PC-3 (cell line): ENCODE measurements around the gene CCDC78. TPM values are rescaled to one million over a fixed set of nuclear protein-coding genes. Genes with fewer than 3 reads are reported as not detected.
A peak's percentile ranks its signal among the peaks of the same experiment; 100 is the strongest.

Experiments
- ATAC-seq: fragments of 200-7000 bp; cut with Tn5 transposase; 2 replicates; pipeline ENCODE4 v1.9.1; 2020; ENCODE audit warnings: mild to moderate bottlenecking, moderate library complexity
- BruUV-seq: library from RNA; stranded (reverse); fragments of 400-500 nt; replicated peaks from 2 replicates; lab custom pipeline; 2021; lab: Mats Ljungman, UMichigan
- CTCF ChIA-PET: fragments of 300-600 bp; sonication (Branson Sonifier 250); formaldehyde crosslinking; loops from one replicate; lab custom pipeline; 2022; ENCODE audit warnings: antibody characterized with exemption; lab: Charles Lee
- POLR2A ChIA-PET: fragments of 300-600 bp; sonication (Branson Sonifier 250); formaldehyde crosslinking; loops from one replicate; lab custom pipeline; 2022; ENCODE audit warnings: antibody characterized with exemption; ENCODE audit not compliant: unreplicated experiment; lab: Charles Lee
- DNase-seq: peaks from one replicate; pipeline ENCODE4 v3.0.0-alpha.2; 2015
- H2AFZ ChIP-seq: fragments of 300-600 bp; sonication (generic); 2 replicates; pipeline ENCODE4 v1.6.0; 2016; ENCODE audit warnings: antibody characterized with exemption, low read length
- H3F3A ChIP-seq: fragments of 300-600 bp; sonication (generic); one replicate; pipeline ENCODE4 v1.6.0; 2017; ENCODE audit warnings: antibody characterized with exemption, low read length, control low read depth, mild to moderate bottlenecking; ENCODE audit not compliant: unreplicated experiment
- H3K27ac ChIP-seq: fragments of 300-600 bp; sonication (generic); 2 replicates; pipeline ENCODE4 v1.5.1; 2016; ENCODE audit warnings: mild to moderate bottlenecking, low read length
- H3K27me3 ChIP-seq: fragments of 300-600 bp; sonication (generic); 2 replicates; pipeline ENCODE4 v1.6.1; 2016; ENCODE audit warnings: low read length, mixed read lengths
- H3K36me3 ChIP-seq: fragments of 300-600 bp; sonication (generic); 2 replicates; pipeline ENCODE4 v1.6.1; 2016; ENCODE audit warnings: low read depth, mixed run types, low read length, mixed read lengths
- H3K4me1 ChIP-seq: fragments of 300-600 bp; sonication (generic); 2 replicates; pipeline ENCODE4 v1.5.1; 2016; ENCODE audit warnings: low read length; ENCODE audit not compliant: insufficient read depth
- H3K4me2 ChIP-seq: fragments of 300-600 bp; sonication (generic); 2 replicates; pipeline ENCODE4 v1.6.0; 2016; ENCODE audit warnings: low read length
- H3K4me3 ChIP-seq: fragments of 300-600 bp; sonication (generic); 2 replicates; pipeline ENCODE4 v1.5.1; 2016; ENCODE audit warnings: mild to moderate bottlenecking, low read length, mixed read lengths
- H3K79me2 ChIP-seq: fragments of 300-600 bp; sonication (generic); 2 replicates; pipeline ENCODE4 v1.6.1; 2017; ENCODE audit warnings: low read length, mixed read lengths
- H3K9ac ChIP-seq: fragments of 300-600 bp; sonication (generic); 2 replicates; pipeline ENCODE4 v1.6.0; 2016; ENCODE audit warnings: mild to moderate bottlenecking, low read length
- H3K9me2 ChIP-seq: fragments of 300-600 bp; sonication (generic); replicated peaks from 2 replicates; pipeline ENCODE4 v1.6.1; 2016; ENCODE audit warnings: mixed run types, low read length, mixed read lengths
- H3K9me3 ChIP-seq: fragments of 300-600 bp; sonication (generic); 2 replicates; pipeline ENCODE4 v1.6.1; 2016; ENCODE audit warnings: low read length, mixed read lengths
- H4K20me1 ChIP-seq: fragments of 300-600 bp; sonication (generic); 2 replicates; pipeline ENCODE4 v1.6.1; 2016; ENCODE audit warnings: low read length, mixed read lengths
- CTCF ChIP-seq: fragments of 300-600 bp; sonication (generic); conservative IDR thresholded peaks from 2 replicates; pipeline ENCODE4 v1.5.1; 2017; ENCODE audit warnings: antibody characterized with exemption, low read depth, mild to moderate bottlenecking, low read length
- EZH2 ChIP-seq: fragments of 300-600 bp; sonication (generic); IDR thresholded peaks from one replicate; pipeline ENCODE4 v1.6.1; 2017; ENCODE audit warnings: antibody characterized with exemption, mild to moderate bottlenecking, low read length; ENCODE audit not compliant: unreplicated experiment
- EZH2phosphoT487 ChIP-seq: fragments of 300-600 bp; sonication (generic); IDR thresholded peaks from 2 replicates; pipeline ENCODE4 v1.6.1; 2018; ENCODE audit warnings: mild to moderate bottlenecking, antibody characterized with exemption, low read length, borderline replicate concordance
- intact Hi-C: fragments of 100-400 bp; cut with micrococcal nuclease; formaldehyde crosslinking; loops from 2 replicates; pipeline ENCODE4 v1.9.0; 2023
- total RNA-seq: library from RNA; depleted of rRNA; stranded (reverse); fragments of >200 nt; gene quantifications from 2 replicates; pipeline ENCODE4 v1.2.3, GENCODE V29; 2014

CCDC78 gene
- total RNA-seq, 1 experiment from 2014 or later = 3.3 TPM

DNA sequence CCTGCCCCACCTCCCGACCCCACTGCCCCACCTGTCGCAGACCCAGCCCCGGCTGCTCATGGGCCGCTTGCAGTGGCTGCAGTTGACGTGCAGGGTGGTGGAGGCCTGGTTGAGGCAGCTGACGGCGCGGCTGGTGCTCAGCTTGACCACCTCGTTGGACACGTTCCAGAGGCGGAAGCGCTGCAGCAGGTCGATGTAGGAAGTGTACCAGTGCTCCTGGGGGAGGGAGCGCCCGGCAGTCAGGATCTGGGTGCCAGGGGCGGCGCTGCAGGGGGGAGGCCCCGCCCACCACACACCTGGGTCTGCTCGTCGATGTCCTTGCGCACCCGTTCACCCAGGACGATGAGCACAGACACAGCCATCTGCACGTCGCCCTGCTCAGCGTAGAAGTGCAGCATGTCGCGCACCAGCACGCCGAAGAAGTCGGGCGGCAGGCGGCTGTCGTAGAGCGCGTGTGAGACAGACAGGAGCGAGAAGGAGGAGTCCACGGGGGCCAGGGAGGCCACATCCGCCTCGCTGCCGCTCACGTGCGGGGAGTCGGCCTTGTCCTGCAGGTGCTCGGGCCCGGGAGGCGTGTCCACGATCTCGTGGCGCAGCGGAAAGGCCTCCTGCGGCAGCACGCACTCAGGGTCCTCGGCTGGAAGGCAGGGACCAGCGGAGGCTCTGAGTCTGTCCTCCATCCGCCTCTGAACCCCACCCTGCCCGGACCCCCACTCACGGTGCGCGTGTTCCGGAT is 41.1 kb downstream of the CCDC78 start:
- H3K9me3 ChIP-seq = no peaks in the 10 kb centered on the region
- peaks cover 6% of the 10 kb centered on the region for H3K36me3 ChIP-seq
- intact Hi-C loops = no loop called here
- no peak overlapping the region for H2AFZ ChIP-seq
- H3K9ac ChIP-seq = no peak overlapping the region
- TF ChIP-seq EZH2phosphoT487 (no peak), EZH2 (no peak), CTCF (no peak)
- H3K79me2 ChIP-seq = peaks cover 47% of the 10 kb centered on the region
- H3K4me3 ChIP-seq = no peak overlapping the region
- CTCF ChIA-PET = no interaction called here
- BruUV-seq = no TSS peak
- H3K4me2 ChIP-seq = peak overlapping the region; percentile 37; the same call in 1 of the 2 replicates
- H3K4me1 ChIP-seq = peaks cover 34% of the 10 kb centered on the region
- no peaks in the 10 kb centered on the region for H3K9me2 ChIP-seq
- H3K27me3 ChIP-seq = no peaks in the 10 kb centered on the region
- no peak for DNase-seq
- no peak for ATAC-seq
- H3F3A ChIP-seq = no peaks in the 10 kb centered on the region
- POLR2A ChIA-PET = no interaction called here
- no peak overlapping the region for H3K27ac ChIP-seq
- H4K20me1 ChIP-seq = peaks cover 10% of the 10 kb centered on the region; the same call in 1 of the 2 replicates

- Histone ChIP-seq H3K27me3 (no peaks in the 10 kb centered on the region), H3K4me1 (peaks cover 30% of the 10 kb centered on the region), H3K27ac (peak within 1 kb of the TSS; percentile 53), H3K4me2 (peak within 1 kb of the TSS; percentile 90), H3K9me2 (no peaks in the 10 kb centered on the region), H3K79me2 (peaks cover 40% of the 10 kb centered on the region), H3K9me3 (no peaks in the 10 kb centered on the region), H2AFZ (0 out of 2 replicates have a peak within 1 kb of the TSS, but pooled peaks have one; percentile 50), H3F3A (no peaks in the 10 kb centered on the region), H4K20me1 (peaks cover 10% of the 10 kb centered on the region; the same call in 1 of the 2 replicates), H3K9ac (peak within 1 kb of the TSS; percentile 68), H3K36me3 (peaks cover 6% of the 10 kb centered on the region), H3K4me3 (peak within 1 kb of the TSS; percentile 78)
- intact Hi-C loops = no loop called here
- TF ChIP-seq EZH2phosphoT487 (no peak), EZH2 (no peak), CTCF (no peak)
- ChIA-PET CTCF (no interaction called here), POLR2A (no interaction called here)
- no TSS peak for BruUV-seq
- peak; percentile 94 for DNase-seq
- ATAC-seq = peak; percentile 59
Observed at GRCh38 chr16:684071-684794, 42.0 kb downstream of the CCDC78 start, which contains the start of gene JMJD8. TSS of gene JMJD8 (minus strand) at chr16:684334. CDS start at chr16:684319, 15 bp downstream.
